ENCODE measurements around the gene EIF5. TPM values are rescaled to one million over a fixed set of nuclear protein-coding genes. Genes with fewer than 3 reads are reported as not detected.

EIF5 gene
- total RNA-seq, 1 experiment from 2014 or later = 238 TPM

GRCh38 chr14:103386713-103387329, 52.8 kb downstream of the EIF5 start (continued):
- TF ChIP-seq EGR1 (IDR thresholded peaks at IDR 0.05; ENCODE audit: low read depth) = no peak
- TF ChIP-seq SIN3A (IDR thresholded peaks at IDR 0.05; ENCODE audit: low read depth) = no peak
- TF ChIP-seq FOSL1 (IDR thresholded peaks at IDR 0.05; ENCODE audit: low read depth) = no peak
- no peak for TF ChIP-seq CEBPB (IDR thresholded peaks at IDR 0.05; ENCODE audit: low read depth)
- no peak for TF ChIP-seq EZH2 (IDR thresholded peaks at IDR 0.05)
- TF ChIP-seq, protein P1, sequence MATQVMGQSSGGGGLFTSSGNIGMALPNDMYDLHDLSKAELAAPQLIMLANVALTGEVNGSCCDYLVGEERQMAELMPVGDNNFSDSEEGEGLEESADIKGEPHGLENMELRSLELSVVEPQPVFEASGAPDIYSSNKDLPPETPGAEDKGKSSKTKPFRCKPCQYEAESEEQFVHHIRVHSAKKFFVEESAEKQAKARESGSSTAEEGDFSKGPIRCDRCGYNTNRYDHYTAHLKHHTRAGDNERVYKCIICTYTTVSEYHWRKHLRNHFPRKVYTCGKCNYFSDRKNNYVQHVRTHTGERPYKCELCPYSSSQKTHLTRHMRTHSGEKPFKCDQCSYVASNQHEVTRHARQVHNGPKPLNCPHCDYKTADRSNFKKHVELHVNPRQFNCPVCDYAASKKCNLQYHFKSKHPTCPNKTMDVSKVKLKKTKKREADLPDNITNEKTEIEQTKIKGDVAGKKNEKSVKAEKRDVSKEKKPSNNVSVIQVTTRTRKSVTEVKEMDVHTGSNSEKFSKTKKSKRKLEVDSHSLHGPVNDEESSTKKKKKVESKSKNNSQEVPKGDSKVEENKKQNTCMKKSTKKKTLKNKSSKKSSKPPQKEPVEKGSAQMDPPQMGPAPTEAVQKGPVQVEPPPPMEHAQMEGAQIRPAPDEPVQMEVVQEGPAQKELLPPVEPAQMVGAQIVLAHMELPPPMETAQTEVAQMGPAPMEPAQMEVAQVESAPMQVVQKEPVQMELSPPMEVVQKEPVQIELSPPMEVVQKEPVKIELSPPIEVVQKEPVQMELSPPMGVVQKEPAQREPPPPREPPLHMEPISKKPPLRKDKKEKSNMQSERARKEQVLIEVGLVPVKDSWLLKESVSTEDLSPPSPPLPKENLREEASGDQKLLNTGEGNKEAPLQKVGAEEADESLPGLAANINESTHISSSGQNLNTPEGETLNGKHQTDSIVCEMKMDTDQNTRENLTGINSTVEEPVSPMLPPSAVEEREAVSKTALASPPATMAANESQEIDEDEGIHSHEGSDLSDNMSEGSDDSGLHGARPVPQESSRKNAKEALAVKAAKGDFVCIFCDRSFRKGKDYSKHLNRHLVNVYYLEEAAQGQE (IDR thresholded peaks at IDR 0.05; ENCODE audit: low read depth) = no peak
- TF ChIP-seq POLR2AphosphoS5 (IDR thresholded peaks at IDR 0.05; ENCODE audit: low read depth, low read length) = no peak
- no peak for TF ChIP-seq YY1 (IDR thresholded peaks at IDR 0.05; ENCODE audit: extremely low read depth, insufficient replicate concordance, low read depth, low read length)

DNA sequence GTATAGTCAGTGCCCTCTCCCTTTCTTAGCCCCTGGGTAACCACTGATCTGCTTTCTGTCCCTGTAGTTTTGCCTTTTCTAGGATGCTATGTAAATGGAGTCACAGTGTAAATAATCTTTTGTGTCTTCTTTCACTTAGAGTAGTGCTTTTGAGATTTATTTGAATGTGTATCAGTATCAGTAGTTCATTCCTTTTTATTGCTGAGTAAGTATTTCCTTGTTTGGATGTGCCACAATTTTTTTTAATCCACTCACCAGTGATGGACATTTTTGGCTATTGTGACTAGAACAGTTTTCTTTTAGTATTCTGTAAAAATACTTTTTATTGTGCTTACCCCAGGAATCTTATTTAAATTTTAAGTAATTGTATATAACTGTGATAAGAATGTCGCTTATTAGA, 54.6 kb downstream of the EIF5 start:
- Histone ChIP-seq H3K4me2 (ENCODE audit: low read length) (no peak overlapping the region), H3K36me3 (ENCODE audit: control insufficient read depth in 1 of 2, insufficient read depth in 2 of 2, low read length in 2 of 2) (no peaks in the 10 kb centered on the region), H3K27me3 (ENCODE audit: insufficient read depth, low read length) (no peaks in the 10 kb centered on the region), H2AFZ (ENCODE audit: low read depth, low read length, poor library complexity, severe bottlenecking) (no peak overlapping the region), H3K79me2 (ENCODE audit: insufficient read depth, low read length) (peaks cover 84% of the 10 kb centered on the region), H4K20me1 (ENCODE audit: insufficient read depth) (peaks cover 16% of the 10 kb centered on the region; the same call in 1 of the 2 replicates), H3K4me3 (replicated peaks in 1 of 2; ENCODE audit: low read depth in 1 of 2, low read length in 2 of 2) (no peak overlapping the region), H3K27ac (ENCODE audit: low read depth, low read length) (no peak overlapping the region), H3K4me1 (ENCODE audit: control insufficient read depth in 1 of 2, insufficient read depth in 2 of 2, low read length in 2 of 2) (peaks cover 10 to 30% of the 10 kb centered on the region in 2 experiments), H3K9ac (ENCODE audit: low read length) (no peak overlapping the region), H3K9me3 (ENCODE audit: control insufficient read depth in 1 of 2, insufficient read depth in 1 of 2, low read depth in 1 of 2, low read length in 2 of 2) (no peaks in the 10 kb centered on the region), H3K9me2 (ENCODE audit: insufficient read depth) (no peaks in the 10 kb centered on the region)
- POLR2A ChIA-PET = no interaction called here
- intact Hi-C loops (cut with micrococcal nuclease) = loop anchor here (5.0 kb wide), 1 partner anchor 56 kb away; the partner anchor contains the start of gene EIF5
- RAD21 ChIA-PET (ENCODE audit: low non-redundant PET in 1 of 2, low total read pairs in 2 of 2, uncharacterized antibody in 2 of 2, unreplicated experiment in 2 of 2) = no interaction called here
- BruUV-seq (replicated peaks) = no TSS peak
- DNase-seq (ENCODE audit: low read depth, low spot score) = no peak
- CTCF ChIA-PET = no interaction called here
- no peak for ATAC-seq
- TF ChIP-seq EZH2 (IDR thresholded peaks at IDR 0.05) = no peak
- no peak for TF ChIP-seq POLR2AphosphoS5 (IDR thresholded peaks at IDR 0.05; ENCODE audit: low read depth, low read length)
- TF ChIP-seq CTCF (IDR thresholded peaks at IDR 0.05 in 2 of 3, conservative IDR thresholded peaks at IDR 0.05 in 1 of 3; ENCODE audit: borderline replicate concordance in 1 of 3, insufficient read depth in 1 of 3, low read depth in 2 of 3, low read length in 2 of 3) = no peak
- no peak for TF ChIP-seq RAD21 (IDR thresholded peaks at IDR 0.05; ENCODE audit: low read depth)
- TF ChIP-seq, protein P1 (IDR thresholded peaks at IDR 0.05; ENCODE audit: low read depth) = no peak
- TF ChIP-seq YY1 (IDR thresholded peaks at IDR 0.05; ENCODE audit: extremely low read depth, insufficient replicate concordance, low read depth, low read length) = no peak
- TF ChIP-seq FOSL1 (IDR thresholded peaks at IDR 0.05; ENCODE audit: low read depth) = no peak
- TF ChIP-seq CEBPB (IDR thresholded peaks at IDR 0.05; ENCODE audit: low read depth) = no peak
- no peak for TF ChIP-seq SP1 (IDR thresholded peaks at IDR 0.05; ENCODE audit: low read depth)
- TF ChIP-seq SRF (IDR thresholded peaks at IDR 0.05; ENCODE audit: low read depth) = no peak
- no peak for TF ChIP-seq ZFX (IDR thresholded peaks at IDR 0.05)

All from HCT116 (cell line).